Vein endothelial cell (primary cell): ENCODE data around the gene ISLR2. TPM values are rescaled to one million over a fixed set of nuclear protein-coding genes. Genes with fewer than 3 reads are reported as not detected.

Experiments used
- small RNA-seq: library from RNA; depleted of rRNA; stranded (forward); fragments of <200 nt; gene quantifications from one replicate; pipeline ENCODE3, GENCODE V24; 2012
- total RNA-seq: library from RNA; depleted of rRNA; stranded (reverse); fragments of >200 nt; gene quantifications from 2 replicates; pipeline ENCODE4 v1.2.3, GENCODE V29; 2012

Gene ISLR2, protein sequence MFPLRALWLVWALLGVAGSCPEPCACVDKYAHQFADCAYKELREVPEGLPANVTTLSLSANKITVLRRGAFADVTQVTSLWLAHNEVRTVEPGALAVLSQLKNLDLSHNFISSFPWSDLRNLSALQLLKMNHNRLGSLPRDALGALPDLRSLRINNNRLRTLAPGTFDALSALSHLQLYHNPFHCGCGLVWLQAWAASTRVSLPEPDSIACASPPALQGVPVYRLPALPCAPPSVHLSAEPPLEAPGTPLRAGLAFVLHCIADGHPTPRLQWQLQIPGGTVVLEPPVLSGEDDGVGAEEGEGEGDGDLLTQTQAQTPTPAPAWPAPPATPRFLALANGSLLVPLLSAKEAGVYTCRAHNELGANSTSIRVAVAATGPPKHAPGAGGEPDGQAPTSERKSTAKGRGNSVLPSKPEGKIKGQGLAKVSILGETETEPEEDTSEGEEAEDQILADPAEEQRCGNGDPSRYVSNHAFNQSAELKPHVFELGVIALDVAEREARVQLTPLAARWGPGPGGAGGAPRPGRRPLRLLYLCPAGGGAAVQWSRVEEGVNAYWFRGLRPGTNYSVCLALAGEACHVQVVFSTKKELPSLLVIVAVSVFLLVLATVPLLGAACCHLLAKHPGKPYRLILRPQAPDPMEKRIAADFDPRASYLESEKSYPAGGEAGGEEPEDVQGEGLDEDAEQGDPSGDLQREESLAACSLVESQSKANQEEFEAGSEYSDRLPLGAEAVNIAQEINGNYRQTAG
- not detected in 2 replicates for total RNA-seq

DNA sequence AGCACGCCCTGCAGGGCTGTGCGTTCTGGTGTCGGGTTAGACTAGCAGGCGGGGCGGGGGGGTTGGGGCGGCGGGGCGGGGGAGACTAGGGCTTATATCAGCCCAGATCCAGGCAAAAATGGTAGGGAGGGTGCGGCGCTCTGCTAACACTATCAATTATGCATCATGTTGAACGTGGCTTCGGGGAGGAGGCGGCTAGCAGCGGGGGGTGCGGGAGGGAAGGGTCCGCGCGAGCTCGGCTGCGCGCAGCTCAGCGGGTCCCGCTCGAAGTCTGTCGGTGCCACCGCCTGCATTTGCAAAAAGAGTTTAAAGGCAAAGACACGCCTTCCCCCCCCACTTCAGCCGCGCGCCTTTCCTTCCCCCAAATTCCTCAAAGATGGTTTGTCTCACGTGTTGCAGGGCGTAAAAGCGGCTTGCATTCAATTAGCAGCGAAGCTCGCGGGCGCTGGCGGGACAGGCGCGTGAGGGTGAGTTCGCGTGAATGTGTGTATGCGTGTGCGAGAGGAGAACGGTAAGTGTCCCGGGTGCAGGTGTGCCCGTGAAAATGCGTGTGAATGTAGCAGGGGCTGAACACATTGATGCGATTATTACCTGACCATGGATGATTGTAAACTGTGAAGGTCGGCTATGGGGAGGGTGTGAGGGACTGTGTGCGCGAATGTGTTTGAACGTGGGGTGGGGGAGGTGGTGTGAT lies at the start of gene ISLR2:
TSS of gene ISLR2 (plus strand) at position 432 of the 694 bp plus-strand sequence. CDS start 2,169 bp downstream, outside the sequence.

GRCh38 chr15:74082450-74082849 lies 47.9 kb upstream of the ISLR2 start, which contains the start of gene GOLGA6A:
Gene GOLGA6A, minus strand, starts transcription at chr15:74082550. Its CDS starts 41 bp downstream, at chr15:74082509.

GRCh38 chr15:74173380-74174218 lies 43.2 kb downstream of the ISLR2 start, which contains the start of gene ISLR:
Gene ISLR, plus strand, starts transcription at chr15:74173710. Its CDS starts 1,149 bp downstream, at chr15:74174859.

Small RNAs within 50 kb of the gene (small RNA-seq; reads per million reads assigned to genes)
- gene RF00017, result not detected

Other genes starting within 250 kb of the ISLR2 start
- gene LOXL1, start 204.1 kb upstream of the ISLR2 start, total RNA-seq, result 3.0 and 3.6 TPM in 2 replicates
- gene STOML1, start 138.3 kb upstream of the ISLR2 start, total RNA-seq, result 10.5 and 13.9 TPM in 2 replicates
- gene PML, start 135.9 kb upstream of the ISLR2 start, total RNA-seq, result 76.1 and 85.6 TPM in 2 replicates
- gene GOLGA6A, start 48.0 kb upstream of the ISLR2 start, total RNA-seq, result not detected in 2 replicates
- gene ISLR, start 43.1 kb downstream of the ISLR2 start, total RNA-seq, result under 0.01 and 0.76 TPM in 2 replicates
- 0.10 and 0.65 TPM in 2 replicates for gene STRA6, start 72.2 kb downstream of the ISLR2 start, total RNA-seq
- not detected in 2 replicates for gene CCDC33, start 105.7 kb downstream of the ISLR2 start, total RNA-seq
- gene CYP11A1, start 237.1 kb downstream of the ISLR2 start, total RNA-seq, result 0.10 TPM in 1 of 2 replicates, not detected in the other